DND-41 (cell line): ENCODE measurements around the gene CARMIL1.

Experiments used
- ATAC-seq: fragments of 200-7000 bp; cut with Tn5 transposase; 3 replicates; pipeline ENCODE4 v1.9.1; 2021; ENCODE audit warnings: low read depth; ENCODE audit not compliant: insufficient read depth
- DNase-seq: peaks from one replicate; pipeline ENCODE4 v3.0.0-alpha.2; 2020
- H2AFZ ChIP-seq: 2 replicates; pipeline ENCODE4 v1.6.0; 2012; ENCODE audit warnings: low read depth, low read length
- H3K27ac ChIP-seq: 2 replicates; pipeline ENCODE4 v1.5.1; 2012; ENCODE audit warnings: low read length, inconsistent platforms
- H3K27me3 ChIP-seq: fragments of 200-600 bp; sonication (generic); 2 replicates; pipeline ENCODE4 v1.6.0; 2012; ENCODE audit warnings: low read length, mild to moderate bottlenecking, inconsistent platforms; ENCODE audit not compliant: insufficient read depth, poor library complexity
- H3K36me3 ChIP-seq: 2 replicates; pipeline ENCODE4 v1.5.1; 2012; ENCODE audit warnings: low read length, inconsistent platforms; ENCODE audit not compliant: insufficient read depth
- H3K4me1 ChIP-seq: 2 replicates; pipeline ENCODE4 v1.5.1; 2012; ENCODE audit warnings: mild to moderate bottlenecking, low read length; ENCODE audit not compliant: insufficient read depth
- H3K4me2 ChIP-seq: 2 replicates; pipeline ENCODE4 v1.6.0; 2012; ENCODE audit warnings: mild to moderate bottlenecking, moderate library complexity, low read length, inconsistent platforms; ENCODE audit not compliant: insufficient read depth
- H3K4me3 ChIP-seq, 2 experiments: fragments of 200-600 bp in 1 of 2; shearing (Covaris generic) in 1 of 2; 2 replicates each; pipeline ENCODE4 v1.5.1; 2012 to 2016; ENCODE audit warnings: inconsistent platforms in 2 of 2, low read length in 2 of 2, mild to moderate bottlenecking in 2 of 2, low read depth in 1 of 2, moderate library complexity in 1 of 2
- H3K79me2 ChIP-seq: 2 replicates; pipeline ENCODE4 v1.6.0; 2012; ENCODE audit warnings: low read length, inconsistent platforms; ENCODE audit not compliant: insufficient read depth
- H3K9ac ChIP-seq: 2 replicates; pipeline ENCODE4 v1.6.0; 2012; ENCODE audit warnings: low read depth, mild to moderate bottlenecking, inconsistent platforms, low read length, moderate library complexity
- H3K9me3 ChIP-seq: 2 replicates; pipeline ENCODE4 v1.5.1; 2012; ENCODE audit warnings: low read length, moderate library complexity, mild to moderate bottlenecking, inconsistent platforms; ENCODE audit not compliant: insufficient read depth, severe bottlenecking
- H4K20me1 ChIP-seq: 2 replicates; pipeline ENCODE4 v1.6.0; 2012; ENCODE audit warnings: low read length; ENCODE audit not compliant: insufficient read depth
- CTCF ChIP-seq: IDR thresholded peaks from 2 replicates; pipeline ENCODE4 v1.5.1; 2012; ENCODE audit warnings: borderline replicate concordance, low read length, moderate library complexity, mild to moderate bottlenecking; ENCODE audit not compliant: poor library complexity, severe bottlenecking; ENCODE audit errors: extremely low read depth
- EZH2 ChIP-seq: IDR thresholded peaks from 3 replicates; pipeline ENCODE4 v1.6.1; 2012; ENCODE audit warnings: borderline replicate concordance, low read depth, mild to moderate bottlenecking, moderate library complexity, low read length, inconsistent platforms; ENCODE audit not compliant: severe bottlenecking

Gene CARMIL1

GRCh38 chr6:25309886-25310285 is 30.7 kb downstream of the CARMIL1 start:
- no peaks in the 10 kb centered on the region for H3K36me3 ChIP-seq
- H4K20me1 ChIP-seq: no peaks in the 10 kb centered on the region
- no peak overlapping the region for H3K4me2 ChIP-seq
- no peak for ATAC-seq
- H3K27ac ChIP-seq: no peak overlapping the region
- no peak overlapping the region for H3K4me3 ChIP-seq
- H3K9ac ChIP-seq: no peak overlapping the region
- H2AFZ ChIP-seq: no peak overlapping the region
- no peaks in the 10 kb centered on the region for H3K9me3 ChIP-seq
- TF ChIP-seq CTCF (no peak), EZH2 (no peak)
- DNase-seq: no peak
- no peaks in the 10 kb centered on the region for H3K4me1 ChIP-seq
- peaks cover 4% of the 10 kb centered on the region for H3K27me3 ChIP-seq
- no peaks in the 10 kb centered on the region for H3K79me2 ChIP-seq

- no peak for DNase-seq
- TF ChIP-seq EZH2 (no peak), CTCF (no peak)
- H2AFZ ChIP-seq: no peak overlapping the region
- H3K9me3 ChIP-seq: no peaks in the 10 kb centered on the region
- H3K36me3 ChIP-seq: no peaks in the 10 kb centered on the region
- H4K20me1 ChIP-seq: no peaks in the 10 kb centered on the region
- peaks cover 4% of the 10 kb centered on the region for H3K27me3 ChIP-seq
- H3K4me1 ChIP-seq: no peaks in the 10 kb centered on the region
- H3K27ac ChIP-seq: no peak overlapping the region
- no peak overlapping the region for H3K4me3 ChIP-seq
- H3K79me2 ChIP-seq: no peaks in the 10 kb centered on the region
- H3K4me2 ChIP-seq: no peak overlapping the region
- ATAC-seq: no peak
- H3K9ac ChIP-seq: no peak overlapping the region
Observed at GRCh38 chr6:25311331-25311840, 32.2 kb downstream of the CARMIL1 start.

DNA sequence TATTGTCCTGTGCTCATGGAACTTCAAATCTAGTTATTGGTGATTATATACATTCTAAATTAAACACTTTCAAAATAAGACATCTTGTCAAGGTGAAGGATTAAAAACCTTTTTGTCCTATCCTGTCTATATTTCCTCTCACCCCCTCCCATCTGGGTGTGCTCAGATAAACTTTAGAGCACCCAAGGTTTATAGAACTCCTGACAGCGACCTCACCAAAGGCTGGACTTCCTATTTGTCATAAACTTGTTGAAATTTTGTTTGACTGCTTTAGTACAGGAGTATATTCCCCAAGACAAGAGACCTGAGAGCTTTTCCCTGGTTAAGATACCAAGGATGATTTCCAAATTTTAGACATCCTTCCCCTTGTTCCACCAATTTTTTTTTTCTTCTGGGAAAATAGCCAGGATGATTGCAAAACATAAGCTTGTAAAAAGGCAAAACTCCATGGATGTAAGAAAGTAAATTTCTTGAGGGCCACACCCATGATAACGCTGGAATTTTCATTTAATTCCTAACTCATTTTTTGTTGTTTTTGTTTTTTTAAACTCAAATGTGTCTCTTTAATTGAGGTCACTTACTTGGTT is 33.0 kb downstream of the CARMIL1 start:
- DNase-seq: no peak
- Histone ChIP-seq H2AFZ (no peak overlapping the region), H3K36me3 (no peaks in the 10 kb centered on the region), H3K27ac (no peak overlapping the region), H3K9me3 (no peaks in the 10 kb centered on the region), H3K4me3 (no peak overlapping the region), H3K27me3 (peaks cover 4% of the 10 kb centered on the region), H3K4me1 (no peaks in the 10 kb centered on the region), H3K9ac (no peak overlapping the region), H3K79me2 (no peaks in the 10 kb centered on the region), H3K4me2 (no peak overlapping the region), H4K20me1 (no peaks in the 10 kb centered on the region)
- TF ChIP-seq EZH2: no peak
- TF ChIP-seq CTCF: no peak
- no peak for ATAC-seq
